Bronchial epithelial cell (primary cell): ENCODE measurements around the gene LPAR3. TPM values are rescaled to one million over a fixed set of nuclear protein-coding genes. Genes with fewer than 3 reads are reported as not detected.

Source experiments
- DNase-seq: peaks from one replicate; pipeline ENCODE4 v3.0.0-alpha.2; 2010; ENCODE audit warnings: low read depth
- FAIRE-seq: peaks from 2 replicates; lab custom pipeline; 2011; peaks lifted over from hg19 to GRCh38; lab: Jason Lieb, UNC
- H3K27me3 ChIP-seq: 2 replicates; pipeline ENCODE4 v1.5.1; 2011; ENCODE audit warnings: low read length; ENCODE audit not compliant: control insufficient read depth, insufficient read depth
- H3K36me3 ChIP-seq: 2 replicates; pipeline ENCODE4 v1.5.1; 2011; ENCODE audit warnings: low read length; ENCODE audit not compliant: control insufficient read depth, insufficient read depth
- H3K4me3 ChIP-seq: 2 replicates; pipeline ENCODE4 v1.5.1; 2011; ENCODE audit warnings: mild to moderate bottlenecking, low read depth, low read length, control low read depth
- CTCF ChIP-seq: IDR thresholded peaks from 2 replicates; pipeline ENCODE4 v1.5.1; 2011; ENCODE audit warnings: mild to moderate bottlenecking, moderate library complexity, low read length, control low read depth, inconsistent platforms; ENCODE audit not compliant: insufficient read depth, severe bottlenecking
- total RNA-seq: library from RNA; depleted of rRNA; stranded (reverse); fragments of >200 nt; gene quantifications from 2 replicates; pipeline ENCODE4 v1.2.1, GENCODE V29; 2014

The LPAR3 gene
- total RNA-seq, 1 donor from 2014 or later: 104 TPM

GRCh38 chr1:84789014-84789413 is 104.0 kb downstream of the LPAR3 start:
- no peak overlapping the region for H3K4me3 ChIP-seq
- H3K27me3 ChIP-seq: no peaks in the 10 kb centered on the region
- H3K36me3 ChIP-seq: no peaks in the 10 kb centered on the region
- no peak for DNase-seq
- FAIRE-seq: no peak
- no peak for TF ChIP-seq CTCF

DNA sequence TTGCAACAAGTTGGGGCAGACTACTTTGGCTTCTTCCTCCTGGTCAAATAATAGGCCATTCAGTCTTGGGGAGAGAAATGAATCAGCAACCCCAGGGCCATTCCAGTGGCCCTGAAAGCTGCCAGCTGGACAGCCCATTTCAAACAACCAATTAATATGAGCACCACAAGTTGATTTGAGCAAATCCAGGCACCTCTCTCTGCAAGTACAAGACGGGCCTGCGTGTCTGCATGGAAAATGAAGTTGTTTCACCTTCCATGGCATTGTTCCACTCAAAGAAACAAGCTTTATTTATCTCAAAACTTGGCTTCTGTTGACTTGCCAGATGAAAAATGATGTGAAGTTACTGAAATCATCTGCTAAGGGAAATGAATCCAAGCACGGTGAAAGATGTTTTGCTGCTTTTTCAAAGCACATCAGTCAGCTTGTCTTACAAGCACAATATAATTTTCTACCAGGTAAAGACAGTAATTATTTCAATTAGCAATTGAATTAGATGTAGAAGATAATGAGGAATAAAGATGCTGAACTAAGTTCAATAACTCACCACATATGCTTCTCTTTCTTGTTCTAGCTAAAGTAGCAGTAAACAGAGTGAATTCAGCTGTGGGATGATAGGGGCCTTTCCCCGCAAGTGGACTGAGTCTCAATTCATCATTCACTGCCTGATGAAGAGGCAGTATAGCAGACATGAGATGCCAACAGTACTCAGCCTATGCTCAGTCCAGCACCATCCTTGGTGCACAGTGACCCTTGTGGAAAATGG is 107.6 kb downstream of the LPAR3 start:
- Histone ChIP-seq H3K27me3 (no peaks in the 10 kb centered on the region), H3K36me3 (no peaks in the 10 kb centered on the region), H3K4me3 (no peak overlapping the region)
- no peak for TF ChIP-seq CTCF
- DNase-seq: peak; percentile 40
- FAIRE-seq: no peak

DNA sequence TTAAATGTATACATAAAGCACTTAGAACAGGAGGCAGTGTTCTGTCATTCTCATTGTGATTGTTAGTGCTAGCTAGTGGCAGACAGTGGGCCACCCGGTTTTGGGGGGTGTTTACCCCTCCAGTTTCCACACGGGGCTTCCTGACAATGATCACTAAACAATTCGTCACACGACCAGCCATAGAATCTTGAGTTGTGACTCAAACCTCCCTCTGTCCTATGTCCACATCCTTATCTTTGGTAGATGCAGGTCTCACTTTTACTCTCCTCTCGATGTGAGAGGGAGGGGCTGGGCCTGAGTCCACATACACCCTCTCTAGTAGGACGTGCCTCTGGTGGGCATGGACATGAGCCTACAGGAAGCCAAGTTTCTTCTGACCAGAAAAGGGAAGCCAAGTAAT is 110.1 kb downstream of the LPAR3 start:
- H3K27me3 ChIP-seq: no peaks in the 10 kb centered on the region
- H3K4me3 ChIP-seq: no peak overlapping the region
- FAIRE-seq (no peak), DNase-seq (no peak)
- no peaks in the 10 kb centered on the region for H3K36me3 ChIP-seq
- TF ChIP-seq CTCF: no peak

DNA sequence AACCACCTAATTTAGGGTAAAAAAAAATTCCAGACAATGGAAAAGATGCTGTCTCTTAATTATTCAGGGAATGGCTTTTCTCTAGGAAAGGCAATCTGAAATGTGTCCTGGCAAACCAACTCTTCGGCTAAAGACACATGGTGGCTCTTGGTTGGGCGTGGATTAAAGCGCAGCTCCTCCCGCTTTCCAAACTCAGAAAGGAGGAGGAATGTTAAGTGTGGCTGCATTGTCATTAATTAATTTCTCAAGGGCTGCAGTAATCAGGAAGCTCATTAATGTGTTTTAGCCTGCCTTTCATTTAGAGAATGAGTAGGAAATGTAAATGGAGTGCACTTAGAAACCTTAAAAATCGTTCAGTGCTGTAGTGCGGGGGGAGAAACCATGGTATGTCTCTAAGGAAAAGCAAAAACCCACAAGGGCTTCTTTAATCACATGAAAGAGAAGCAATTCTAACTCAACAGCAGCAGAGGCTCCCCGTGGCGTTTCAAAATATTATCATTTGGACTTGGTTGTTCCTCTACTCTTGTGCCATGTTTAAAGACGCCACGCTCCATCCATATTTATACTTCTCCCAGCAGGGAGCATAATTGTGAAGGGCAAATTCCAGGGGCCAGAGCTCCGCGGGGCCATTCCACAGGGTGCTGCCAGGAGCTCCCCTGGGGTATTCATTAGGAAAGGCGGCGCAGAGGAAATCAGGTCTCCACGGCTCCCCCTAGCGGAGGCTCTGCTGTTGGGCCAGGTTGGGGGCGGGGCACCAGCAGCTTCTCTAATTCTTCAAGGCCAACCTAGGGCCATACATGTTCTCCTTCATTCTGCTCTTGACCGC is 110.8 kb downstream of the LPAR3 start:
- Histone ChIP-seq H3K4me3 (no peak overlapping the region), H3K36me3 (no peaks in the 10 kb centered on the region), H3K27me3 (no peaks in the 10 kb centered on the region)
- FAIRE-seq: no peak
- DNase-seq: no peak
- peak; percentile 64 for TF ChIP-seq CTCF

- no peak for TF ChIP-seq CTCF
- H3K36me3 ChIP-seq: no peaks in the 10 kb centered on the region
- H3K27me3 ChIP-seq: no peaks in the 10 kb centered on the region
- no peak overlapping the region for H3K4me3 ChIP-seq
- FAIRE-seq: peak; percentile 68
- DNase-seq: peak; percentile 87
Observed at GRCh38 chr1:84780000-84780716, 112.8 kb downstream of the LPAR3 start.
